IMR-90 (cell line): ENCODE measurements around the gene TRIM46. TPM values are rescaled to one million over a fixed set of nuclear protein-coding genes. Genes with fewer than 3 reads are reported as not detected.

ENCODE experiments used
- ATAC-seq: fragments of 200-7000 bp; cut with Tn5 transposase; 2 replicates; pipeline ENCODE4 v1.9.1; 2020; ENCODE audit warnings: low read depth, mild to moderate bottlenecking, moderate library complexity
- BruUV-seq: library from RNA; stranded (reverse); fragments of 400-500 nt; replicated peaks from 2 replicates; lab custom pipeline; 2021; lab: Mats Ljungman, UMichigan
- CTCF ChIA-PET: fragments of 300-600 bp; formaldehyde crosslinking; extraction: SDS; loops from one replicate; lab custom pipeline; 2021; ENCODE audit warnings: antibody characterized with exemption; lab: Yijun Ruan, JAX
- POLR2A ChIA-PET: fragments of 300-600 bp; sonication (Branson Sonifier 250); formaldehyde crosslinking; loops from one replicate; lab custom pipeline; 2022; ENCODE audit warnings: antibody characterized with exemption; ENCODE audit not compliant: unreplicated experiment; lab: Charles Lee
- DNase-seq: peaks from one replicate; pipeline ENCODE4 v3.0.0; 2013
- H2AFZ ChIP-seq: replicated peaks from 2 replicates; pipeline ENCODE3; 2013; ENCODE audit warnings: low read length, mild to moderate bottlenecking; ENCODE audit not compliant: poor library complexity
- H2AK5ac ChIP-seq: 2 replicates; pipeline ENCODE4 v1.6.1; 2013; ENCODE audit warnings: low read depth, low read length, inconsistent platforms
- H2AK9ac ChIP-seq: replicated peaks from 2 replicates; pipeline ENCODE3; 2013; ENCODE audit warnings: mild to moderate bottlenecking, low read depth, low read length, moderate library complexity; ENCODE audit not compliant: poor library complexity
- H2BK120ac ChIP-seq: 2 replicates; pipeline ENCODE4 v1.6.1; 2013; ENCODE audit warnings: low read depth, low read length, inconsistent platforms
- H2BK15ac ChIP-seq: 3 replicates; pipeline ENCODE4 v1.6.1; 2013; ENCODE audit warnings: low read depth, low read length, inconsistent platforms
- H2BK20ac ChIP-seq: 2 replicates; pipeline ENCODE4 v1.6.1; 2013; ENCODE audit warnings: low read depth, mild to moderate bottlenecking, inconsistent platforms, low read length, moderate library complexity
- H2BK5ac ChIP-seq: 2 replicates; pipeline ENCODE4 v1.6.1; 2013; ENCODE audit warnings: mild to moderate bottlenecking, low read depth, low read length, inconsistent platforms; ENCODE audit not compliant: poor library complexity, severe bottlenecking
- H3K14ac ChIP-seq: replicated peaks from 2 replicates; pipeline ENCODE4 v1.6.1; 2013; ENCODE audit warnings: low read depth, low read length, inconsistent platforms
- H3K18ac ChIP-seq: 2 replicates; pipeline ENCODE4 v1.6.1; 2013; ENCODE audit warnings: low read depth, low read length, control low read depth
- H3K23ac ChIP-seq: 2 replicates; pipeline ENCODE4 v1.6.1; 2013; ENCODE audit warnings: low read depth, low read length, inconsistent platforms
- H3K27ac ChIP-seq: 2 replicates; pipeline ENCODE4 v1.5.1; 2013; ENCODE audit warnings: mild to moderate bottlenecking, control low read depth, low read length; ENCODE audit not compliant: insufficient read depth
- H3K27me3 ChIP-seq: 2 replicates; pipeline ENCODE4 v1.6.1; 2013; ENCODE audit warnings: low read length; ENCODE audit not compliant: control insufficient read depth, insufficient read depth
- H3K36me3 ChIP-seq: 2 replicates; pipeline ENCODE4 v1.6.1; 2013; ENCODE audit warnings: low read length, mixed read lengths; ENCODE audit not compliant: control insufficient read depth, insufficient read depth
- H3K4ac ChIP-seq: 2 replicates; pipeline ENCODE4 v1.6.1; 2013; ENCODE audit warnings: low read depth, low read length, inconsistent platforms
- H3K4me1 ChIP-seq: 2 replicates; pipeline ENCODE4 v1.6.1; 2013; ENCODE audit warnings: low read length, mixed read lengths; ENCODE audit not compliant: control insufficient read depth, insufficient read depth
- H3K4me2 ChIP-seq: 2 replicates; pipeline ENCODE4 v1.6.1; 2013; ENCODE audit warnings: low read depth, mild to moderate bottlenecking, control low read depth, low read length, moderate library complexity
- H3K4me3 ChIP-seq: 2 replicates; pipeline ENCODE4 v1.5.1; 2013; ENCODE audit warnings: low read depth, mild to moderate bottlenecking, control low read depth, low read length, moderate library complexity; ENCODE audit not compliant: insufficient read depth
- H3K56ac ChIP-seq: 2 replicates; pipeline ENCODE4 v1.6.1; 2013; ENCODE audit warnings: low read length, inconsistent platforms; ENCODE audit not compliant: insufficient read depth; ENCODE audit errors: extremely low read depth
- H3K79me1 ChIP-seq, 2 experiments: 2 replicates each; pipeline ENCODE4 v1.6.1; 2013; ENCODE audit warnings: low read length in 2 of 2, inconsistent platforms in 1 of 2, low read depth in 1 of 2
- H3K9ac ChIP-seq: 2 replicates; pipeline ENCODE4 v1.6.1; 2013; ENCODE audit warnings: low read depth, low read length, control low read depth
- H3K9me1 ChIP-seq: 2 replicates; pipeline ENCODE4 v1.6.1; 2013; ENCODE audit warnings: low read length, inconsistent platforms; ENCODE audit not compliant: insufficient read depth
- H3K9me3 ChIP-seq: 2 replicates; pipeline ENCODE4 v1.6.1; 2013; ENCODE audit warnings: low read length; ENCODE audit not compliant: control insufficient read depth, insufficient read depth
- H4K20me1 ChIP-seq: 2 replicates; pipeline ENCODE4 v1.6.1; 2013; ENCODE audit warnings: low read length, inconsistent platforms; ENCODE audit not compliant: insufficient read depth
- H4K5ac ChIP-seq: 2 replicates; pipeline ENCODE4 v1.6.1; 2013; ENCODE audit warnings: mild to moderate bottlenecking, low read depth, low read length, control low read depth
- H4K8ac ChIP-seq, 2 experiments: 2 replicates each; pipeline ENCODE4 v1.6.1; 2013; ENCODE audit warnings: low read depth in 2 of 2, low read length in 2 of 2, control low read depth in 1 of 2, inconsistent platforms in 1 of 2
- H4K91ac ChIP-seq: 2 replicates; pipeline ENCODE4 v1.6.1; 2013; ENCODE audit warnings: low read depth, low read length, inconsistent platforms; ENCODE audit not compliant: insufficient read depth
- BHLHE40 ChIP-seq: fragments of 150-350 bp; IDR thresholded peaks from 2 replicates; pipeline ENCODE4 v1.6.1; 2016; ENCODE audit warnings: mild to moderate bottlenecking, low read depth, low read length
- CTCF ChIP-seq: conservative IDR thresholded peaks from 2 replicates; pipeline ENCODE4 v1.5.1; 2012; ENCODE audit warnings: mild to moderate bottlenecking, low read depth, low read length, improper control_type of control experiment
- ELK1 ChIP-seq: fragments of 150-350 bp; IDR thresholded peaks from 2 replicates; pipeline ENCODE4 v1.6.1; 2016; ENCODE audit warnings: low read depth, mild to moderate bottlenecking, low read length, moderate library complexity, borderline replicate concordance
- MAFK ChIP-seq: IDR thresholded peaks from 2 replicates; pipeline ENCODE4 v1.6.1; 2012; ENCODE audit warnings: low read depth, low read length, improper control_type of control experiment
- POLR2A ChIP-seq: IDR thresholded peaks from 2 replicates; pipeline ENCODE4 v1.6.1; 2012; ENCODE audit warnings: mild to moderate bottlenecking, low read depth, low read length
- RFX5 ChIP-seq: IDR thresholded peaks from 2 replicates; pipeline ENCODE4 v1.8.0; 2012; ENCODE audit warnings: low read depth, mild to moderate bottlenecking, low read length, moderate library complexity
- WGBS, 2 experiments: methylation state at CpG; one replicate each; pipeline versions ENCODE4 v1.1.5 to v1.1.7; 2013; ENCODE audit warnings: missing lambda C conversion rate in 2 of 2; ENCODE audit not compliant: insufficient read length in 1 of 2; ENCODE audit errors: extremely low coverage in 2 of 2; 5-methylcytosine and 5-hydroxymethylcytosine counted together
- dilution Hi-C: fragments of 300-500 bp; cut with HindIII; formaldehyde crosslinking; loops from one replicate; pipeline ENCODE4 v1.14.3; 2018; ENCODE audit warnings: low sequenced_read_pairs; ENCODE audit not compliant: unreplicated experiment
- in situ Hi-C: fragments of 300-500 bp; cut with MboI; formaldehyde crosslinking; loops from 3 replicates; pipeline ENCODE4 v1.14.3; 2019; ENCODE audit warnings: low sequenced_read_pairs, inconsistent platforms, mixed read lengths
- intact Hi-C: fragments of 100-400 bp; cut with micrococcal nuclease; formaldehyde crosslinking; loops from 2 replicates; pipeline ENCODE4 v1.10.0; 2022
- polyA plus RNA-seq, 3 experiments: library from polyadenylated mRNA; depleted of rRNA; stranded (reverse); fragments of >200 nt; gene quantifications; 2 replicates each; pipeline ENCODE4 v1.2.3, GENCODE V29; 2012; ENCODE audit warnings: low replicate concordance in 1 of 3
- total RNA-seq: library from RNA; depleted of rRNA; stranded (reverse); fragments of >200 nt; gene quantifications from 2 replicates; pipeline ENCODE4 v1.2.3, GENCODE V29; 2012

TRIM46 gene
- total and polyA plus RNA-seq, 2 of the 4 experiments (the other 2 are of a cell fraction), result 2.3 to 6.2 TPM

DNA sequence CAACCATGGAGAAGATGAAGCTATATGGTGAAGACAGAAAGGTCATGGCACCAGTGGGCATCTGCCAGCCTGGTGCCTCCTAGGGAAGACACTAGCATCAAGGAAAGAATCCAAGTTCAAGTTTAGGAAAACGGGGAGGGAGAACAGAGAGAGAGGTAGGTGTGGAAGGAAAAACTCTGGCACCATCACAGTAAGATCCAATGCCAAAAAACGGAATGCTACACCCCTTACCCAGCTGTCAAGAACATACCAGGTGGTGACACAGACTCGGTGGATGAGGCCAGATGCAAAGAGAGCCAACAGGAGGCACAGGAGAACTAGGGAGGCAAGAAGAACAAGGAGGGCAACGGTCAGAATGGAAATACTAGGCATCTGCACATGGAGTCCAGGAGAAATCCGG lies 4.1 kb upstream of the TRIM46 start:
- no peak overlapping the region for H2BK120ac ChIP-seq
- TF ChIP-seq ELK1 (no peak), CTCF (no peak), MAFK (no peak), BHLHE40 (no peak), POLR2A (no peak), RFX5 (no peak)
- H2BK15ac ChIP-seq, result no peak overlapping the region
- H3K56ac ChIP-seq, result no peak overlapping the region
- no peak overlapping the region for H3K9ac ChIP-seq
- H3K27ac ChIP-seq, result no peak overlapping the region
- in situ Hi-C loops (loop anchor here (5.0 kb wide), 1 partner anchor 77 kb away; no protein-coding TSS in a partner anchor), dilution Hi-C loops (no loop called here), intact Hi-C loops (no loop called here)
- WGBS, 2 experiments, result no CpG with 5 or more reads among the region's 5 CpGs
- no peak for DNase-seq
- H3K14ac ChIP-seq, result no peak overlapping the region
- peaks cover 6% of the 10 kb centered on the region; the same call in 1 of the 2 replicates for H3K27me3 ChIP-seq
- H2AFZ ChIP-seq, result no peak overlapping the region
- H3K9me3 ChIP-seq, result no peaks in the 10 kb centered on the region
- ChIA-PET CTCF (no interaction called here), POLR2A (interaction anchor here (1.5 kb wide), 1 partner anchor 78 kb away, joined by 5 read pairs; no protein-coding TSS in a partner anchor)
- H3K79me1 ChIP-seq, result peaks cover 0 to 30% of the 10 kb centered on the region in 2 experiments
- H4K5ac ChIP-seq, result no peak overlapping the region
- H4K20me1 ChIP-seq, result no peaks in the 10 kb centered on the region
- no peaks in the 10 kb centered on the region; the same call in none of the 2 replicates for H3K9me1 ChIP-seq
- H4K91ac ChIP-seq, result no peak overlapping the region
- H3K36me3 ChIP-seq, result peaks cover 16% of the 10 kb centered on the region
- H3K4me1 ChIP-seq, result peaks cover 4% of the 10 kb centered on the region
- H3K4me3 ChIP-seq, result no peak overlapping the region
- no peak overlapping the region for H2BK5ac ChIP-seq
- no peak overlapping the region for H3K4me2 ChIP-seq
- H2AK9ac ChIP-seq, result no peak overlapping the region
- H3K23ac ChIP-seq, result no peak overlapping the region
- H2AK5ac ChIP-seq, result no peak overlapping the region
- no peak overlapping the region for H3K4ac ChIP-seq
- H3K18ac ChIP-seq, result no peak overlapping the region
- BruUV-seq, result no TSS peak
- ATAC-seq, result no peak
- H4K8ac ChIP-seq, result no peak overlapping the region
- no peak overlapping the region for H2BK20ac ChIP-seq
